Measurements from ENCODE around the gene TLE4.
"Not testable (repeated sequence)": the region's sequence is repeated elsewhere in the genome, so short reads cannot be mapped to it uniquely, and the experiment has no call there.

The TLE4 gene

GRCh38 chr9:79745752-79746336 is 174.1 kb downstream of the TLE4 start:
- DNase-seq = no peak

GRCh38 chr9:79751895-79752466 is 180.2 kb downstream of the TLE4 start:
- not testable (repeated sequence) for DNase-seq

- no peak for DNase-seq
These were observed 184.6 kb downstream of the TLE4 start for GRCh38 chr9:79756414-79756813.

GRCh38 chr9:79757074-79757473 is 185.3 kb downstream of the TLE4 start:
- no peak for DNase-seq

- no peak for DNase-seq
These were observed 186.3 kb downstream of the TLE4 start for GRCh38 chr9:79757881-79758669.

GRCh38 chr9:79759460-79759859 is 187.7 kb downstream of the TLE4 start:
- DNase-seq = peak; percentile 70

GRCh38 chr9:79762070-79762469 is 190.3 kb downstream of the TLE4 start:
- no peak for DNase-seq

- DNase-seq = no peak
These were observed 192.0 kb downstream of the TLE4 start for GRCh38 chr9:79763671-79764285.

- no peak for DNase-seq
These were observed 192.6 kb downstream of the TLE4 start for GRCh38 chr9:79764374-79764773.

- DNase-seq = no peak
These were observed 193.7 kb downstream of the TLE4 start for GRCh38 chr9:79765466-79765865.

- no peak for DNase-seq
These were observed 194.3 kb downstream of the TLE4 start for GRCh38 chr9:79766091-79766490.

GRCh38 chr9:79768194-79768593 is 196.4 kb downstream of the TLE4 start:
- no peak for DNase-seq

GRCh38 chr9:79769476-79770275 is 197.9 kb downstream of the TLE4 start:
- DNase-seq = no peak

- no peak for DNase-seq
These were observed 202.6 kb downstream of the TLE4 start for GRCh38 chr9:79774356-79774755.
